Vagina (tissue), 2 donors: ENCODE results near the gene POTEG.
"Not testable (repeated sequence)": the region's sequence is repeated elsewhere in the genome, so short reads cannot be mapped to it uniquely, and the experiment has no call there.

Source experiments
- POLR2A ChIP-seq, 2 donors: fragments of 450-650 bp; IDR thresholded peaks; one replicate each; pipeline ENCODE4 v1.6.1; 2017; ENCODE audit warnings: antibody characterized with exemption in 2 of 2, mild to moderate bottlenecking in 2 of 2, moderate library complexity in 2 of 2
- POLR2AphosphoS5 ChIP-seq, 2 donors: sonication (generic); formaldehyde crosslinking; IDR thresholded peaks; one replicate each; pipeline ENCODE4 v1.9.0; 2017; ENCODE audit warnings: antibody characterized with exemption in 2 of 2, mild to moderate bottlenecking in 2 of 2, low read depth in 1 of 2; ENCODE audit not compliant: insufficient read depth in 1 of 2
- TF ChIP-seq, protein P1 (sequence below), 3 experiments: fragments of 450-650 bp in 2 of 3; fragments of 200-600 bp in 1 of 3; sonication (generic) in 1 of 3; IDR thresholded peaks; one replicate each; pipeline ENCODE4 v1.5.1; 2017 to 2019; ENCODE audit warnings: antibody characterized with exemption in 3 of 3, mild to moderate bottlenecking in 2 of 3, moderate library complexity in 2 of 3

DNA sequence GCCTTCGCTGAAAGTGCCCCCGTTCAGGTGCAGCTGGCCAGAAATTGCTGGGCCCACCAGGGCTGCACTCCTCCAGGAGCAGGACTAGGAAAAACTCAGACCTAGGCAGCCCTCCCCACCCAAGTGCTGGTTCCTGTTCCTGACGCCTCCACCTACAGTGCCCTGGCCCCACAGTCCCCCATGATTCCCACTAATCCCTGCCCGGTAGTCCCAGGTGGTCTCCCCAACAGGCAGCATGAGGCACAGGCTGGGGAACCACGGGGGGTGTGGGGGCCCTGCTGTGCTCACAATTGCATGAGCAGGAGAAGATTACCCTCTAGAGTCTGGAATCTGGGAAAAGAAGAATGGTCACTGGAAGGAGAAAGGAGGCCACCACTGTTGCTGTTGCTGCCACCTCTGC, 46.4 kb upstream of the POTEG start:
- not testable (repeated sequence) for TF ChIP-seq POLR2A (IDR thresholded peaks at IDR 0.05); POLR2AphosphoS5 (IDR thresholded peaks at IDR 0.05; ENCODE audit: insufficient read depth in 1 of 2, low read depth in 1 of 2)
- TF ChIP-seq, protein P1, sequence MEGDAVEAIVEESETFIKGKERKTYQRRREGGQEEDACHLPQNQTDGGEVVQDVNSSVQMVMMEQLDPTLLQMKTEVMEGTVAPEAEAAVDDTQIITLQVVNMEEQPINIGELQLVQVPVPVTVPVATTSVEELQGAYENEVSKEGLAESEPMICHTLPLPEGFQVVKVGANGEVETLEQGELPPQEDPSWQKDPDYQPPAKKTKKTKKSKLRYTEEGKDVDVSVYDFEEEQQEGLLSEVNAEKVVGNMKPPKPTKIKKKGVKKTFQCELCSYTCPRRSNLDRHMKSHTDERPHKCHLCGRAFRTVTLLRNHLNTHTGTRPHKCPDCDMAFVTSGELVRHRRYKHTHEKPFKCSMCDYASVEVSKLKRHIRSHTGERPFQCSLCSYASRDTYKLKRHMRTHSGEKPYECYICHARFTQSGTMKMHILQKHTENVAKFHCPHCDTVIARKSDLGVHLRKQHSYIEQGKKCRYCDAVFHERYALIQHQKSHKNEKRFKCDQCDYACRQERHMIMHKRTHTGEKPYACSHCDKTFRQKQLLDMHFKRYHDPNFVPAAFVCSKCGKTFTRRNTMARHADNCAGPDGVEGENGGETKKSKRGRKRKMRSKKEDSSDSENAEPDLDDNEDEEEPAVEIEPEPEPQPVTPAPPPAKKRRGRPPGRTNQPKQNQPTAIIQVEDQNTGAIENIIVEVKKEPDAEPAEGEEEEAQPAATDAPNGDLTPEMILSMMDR (IDR thresholded peaks at IDR 0.05): not testable (repeated sequence)
